Chondrocyte (in vitro differentiated cells): ENCODE data around the gene ZFAND2A. TPM values are rescaled to one million over a fixed set of nuclear protein-coding genes. Genes with fewer than 3 reads are reported as not detected.

Experiments used
- DNase-seq: peaks from one replicate; pipeline ENCODE4 v3.0.0; 2021; ENCODE audit warnings: mixed read lengths, low spot score
- H3K27ac Mint-ChIP-seq: one replicate; pipeline ENCODE4 v1.8.0; 2021; ENCODE audit warnings: mild to moderate bottlenecking, moderate library complexity, mixed read lengths; ENCODE audit not compliant: unreplicated experiment
- H3K27me3 Mint-ChIP-seq: 2 replicates; pipeline ENCODE4 v1.8.0; 2021; ENCODE audit warnings: low read depth, mixed read lengths
- H3K36me3 Mint-ChIP-seq: 2 replicates; pipeline ENCODE4 v1.8.0; 2021; ENCODE audit warnings: low read depth, mixed read lengths
- H3K4me1 Mint-ChIP-seq: 2 replicates; pipeline ENCODE4 v1.8.0; 2021; ENCODE audit warnings: low read depth, mild to moderate bottlenecking, mixed read lengths
- H3K4me3 Mint-ChIP-seq: one replicate; pipeline ENCODE4 v1.8.0; 2021; ENCODE audit warnings: mild to moderate bottlenecking, moderate library complexity, mixed read lengths; ENCODE audit not compliant: unreplicated experiment
- H3K9me3 Mint-ChIP-seq: 2 replicates; pipeline ENCODE4 v1.8.0; 2021; ENCODE audit warnings: low read depth, mixed read lengths
- total RNA-seq: library from RNA; stranded (reverse); gene quantifications from 3 replicates; pipeline ENCODE4 v1.2.1, GENCODE V29; 2021
- TF ChIP-seq, protein P1 (sequence below): fragments of 200-600 bp; sonication (generic); IDR thresholded peaks from 2 replicates; pipeline ENCODE4 v1.5.0; 2021; ENCODE audit warnings: antibody characterized with exemption, mild to moderate bottlenecking, moderate library complexity

Gene ZFAND2A
- total RNA-seq, 1 donor from 2014 or later = 16.2 TPM

DNA sequence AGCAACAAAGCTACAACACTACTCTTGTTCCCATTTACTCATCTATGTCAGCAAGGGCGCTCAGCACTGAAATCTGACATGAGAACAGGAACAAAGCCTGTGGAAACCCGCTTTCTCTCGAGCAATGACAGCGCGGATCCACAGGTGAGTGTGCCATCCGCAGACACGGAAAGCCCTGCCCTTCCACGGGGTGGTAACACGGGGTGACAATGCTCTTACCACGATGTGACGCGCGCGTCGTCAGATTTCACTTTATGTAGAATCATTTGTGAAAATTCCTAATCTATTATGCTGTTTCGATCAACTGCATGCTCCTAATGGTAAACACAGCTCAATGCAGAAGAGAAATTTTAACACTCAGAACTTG lies 34.4 kb downstream of the ZFAND2A start:
- no peak overlapping the region for H3K4me3 Mint-ChIP-seq
- peak; percentile 48 for DNase-seq
- TF ChIP-seq, protein P1, sequence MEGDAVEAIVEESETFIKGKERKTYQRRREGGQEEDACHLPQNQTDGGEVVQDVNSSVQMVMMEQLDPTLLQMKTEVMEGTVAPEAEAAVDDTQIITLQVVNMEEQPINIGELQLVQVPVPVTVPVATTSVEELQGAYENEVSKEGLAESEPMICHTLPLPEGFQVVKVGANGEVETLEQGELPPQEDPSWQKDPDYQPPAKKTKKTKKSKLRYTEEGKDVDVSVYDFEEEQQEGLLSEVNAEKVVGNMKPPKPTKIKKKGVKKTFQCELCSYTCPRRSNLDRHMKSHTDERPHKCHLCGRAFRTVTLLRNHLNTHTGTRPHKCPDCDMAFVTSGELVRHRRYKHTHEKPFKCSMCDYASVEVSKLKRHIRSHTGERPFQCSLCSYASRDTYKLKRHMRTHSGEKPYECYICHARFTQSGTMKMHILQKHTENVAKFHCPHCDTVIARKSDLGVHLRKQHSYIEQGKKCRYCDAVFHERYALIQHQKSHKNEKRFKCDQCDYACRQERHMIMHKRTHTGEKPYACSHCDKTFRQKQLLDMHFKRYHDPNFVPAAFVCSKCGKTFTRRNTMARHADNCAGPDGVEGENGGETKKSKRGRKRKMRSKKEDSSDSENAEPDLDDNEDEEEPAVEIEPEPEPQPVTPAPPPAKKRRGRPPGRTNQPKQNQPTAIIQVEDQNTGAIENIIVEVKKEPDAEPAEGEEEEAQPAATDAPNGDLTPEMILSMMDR = no peak
- H3K4me1 Mint-ChIP-seq = peaks cover 43% of the 10 kb centered on the region
- H3K9me3 Mint-ChIP-seq = no peaks in the 10 kb centered on the region
- peaks cover 2% of the 10 kb centered on the region for H3K36me3 Mint-ChIP-seq
- no peak overlapping the region for H3K27ac Mint-ChIP-seq
- no peaks in the 10 kb centered on the region for H3K27me3 Mint-ChIP-seq

DNA sequence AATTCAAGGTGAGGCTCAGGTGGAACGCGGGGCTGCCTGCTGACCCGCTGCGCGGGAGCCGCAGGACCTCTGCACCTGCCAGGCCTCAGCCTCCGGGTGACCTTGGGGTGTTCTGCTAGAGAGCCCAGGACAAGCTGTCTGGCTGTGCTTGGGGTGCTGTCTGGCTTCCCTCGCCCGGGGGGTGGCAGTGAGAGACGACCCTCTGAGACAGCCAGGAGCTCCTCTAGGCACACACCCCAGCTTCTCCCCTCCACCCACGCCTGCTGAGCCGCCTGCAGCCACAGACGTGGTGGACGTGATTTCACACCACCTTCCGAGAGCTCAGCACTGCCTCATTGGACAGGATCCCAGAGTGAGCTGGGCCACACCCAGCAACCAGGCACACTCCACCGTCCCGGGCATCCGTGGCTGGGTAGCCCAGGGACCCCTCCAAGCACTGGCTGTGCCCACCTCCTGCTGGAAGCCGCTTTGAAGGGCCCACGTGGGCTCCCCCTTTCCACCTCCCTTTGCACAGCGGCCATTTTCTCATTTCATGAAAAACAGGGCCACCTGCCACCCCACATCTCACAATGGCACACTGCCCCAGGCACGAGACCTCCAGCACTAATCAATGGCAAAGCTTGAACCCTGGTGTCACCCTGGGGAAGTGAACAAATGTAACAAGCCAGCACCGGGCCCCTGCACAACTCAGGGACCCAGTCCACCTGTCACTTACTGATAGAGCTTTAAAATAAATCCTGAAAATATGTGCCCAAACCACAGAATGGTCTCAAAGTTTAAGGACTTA lies 35.0 kb downstream of the ZFAND2A start:
- Mint-ChIP-seq H3K36me3 (peaks cover 2% of the 10 kb centered on the region), H3K4me1 (peaks cover 43% of the 10 kb centered on the region), H3K4me3 (peak overlapping the region; percentile 19), H3K9me3 (no peaks in the 10 kb centered on the region), H3K27me3 (no peaks in the 10 kb centered on the region), H3K27ac (peak overlapping the region; percentile 41)
- TF ChIP-seq, protein P1 = no peak
- DNase-seq = peak; percentile 81

DNA sequence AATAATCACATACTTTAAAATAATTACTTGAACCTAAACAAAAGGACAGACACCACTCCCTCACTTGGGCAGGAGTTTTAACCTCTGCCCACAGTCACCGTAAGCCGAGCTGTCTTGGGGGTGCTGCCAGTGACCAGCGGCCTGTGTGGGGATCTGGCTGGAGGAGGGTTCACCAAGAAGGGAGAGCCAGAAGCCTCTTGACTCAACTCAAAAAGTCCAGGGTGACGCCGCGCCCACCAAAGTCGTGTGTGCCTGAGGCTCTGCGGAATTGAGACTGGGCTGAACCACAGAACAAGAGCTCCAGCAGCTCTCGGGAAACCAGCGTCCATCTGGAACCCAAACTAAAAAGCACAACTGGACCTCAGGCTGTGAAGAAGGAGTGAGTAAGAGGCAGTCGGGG lies 35.8 kb downstream of the ZFAND2A start:
- H3K27ac Mint-ChIP-seq = peak overlapping the region; percentile 83
- H3K9me3 Mint-ChIP-seq = no peaks in the 10 kb centered on the region
- TF ChIP-seq, protein P1 = no peak
- peak overlapping the region; percentile 46 for H3K4me3 Mint-ChIP-seq
- peak; percentile 75 for DNase-seq
- H3K36me3 Mint-ChIP-seq = peaks cover 2% of the 10 kb centered on the region
- H3K27me3 Mint-ChIP-seq = no peaks in the 10 kb centered on the region
- peaks cover 43% of the 10 kb centered on the region for H3K4me1 Mint-ChIP-seq

GRCh38 chr7:1123715-1124114 lies 36.3 kb downstream of the ZFAND2A start:
- H3K27ac Mint-ChIP-seq = peak overlapping the region; percentile 83
- peak; percentile 92 for DNase-seq
- peaks cover 43% of the 10 kb centered on the region for H3K4me1 Mint-ChIP-seq

GRCh38 chr7:1122832-1123501 lies 37.0 kb downstream of the ZFAND2A start:
- Mint-ChIP-seq H3K4me1 (peaks cover 43% of the 10 kb centered on the region), H3K9me3 (no peaks in the 10 kb centered on the region), H3K27ac (peak overlapping the region; percentile 49), H3K36me3 (peaks cover 2% of the 10 kb centered on the region), H3K27me3 (no peaks in the 10 kb centered on the region), H3K4me3 (no peak overlapping the region)
- TF ChIP-seq, protein P1 = no peak
- peak; percentile 85 for DNase-seq

More at GRCh38 chr7:1123715-1124114, 36.3 kb downstream of the ZFAND2A start:
- Mint-ChIP-seq H3K36me3 (peaks cover 2% of the 10 kb centered on the region), H3K27me3 (no peaks in the 10 kb centered on the region), H3K9me3 (no peaks in the 10 kb centered on the region), H3K4me3 (peak overlapping the region; percentile 46)
- TF ChIP-seq, protein P1 = peak; percentile 89
